Panc1 (cell line): ENCODE measurements around the gene TP53AIP1.

Source experiments
- SIN3A ChIP-seq: IDR thresholded peaks from 2 replicates; pipeline ENCODE4 v1.6.1; 2012; ENCODE audit warnings: low read depth, mild to moderate bottlenecking, low read length, moderate library complexity, borderline replicate concordance; ENCODE audit not compliant: insufficient read depth
- TF ChIP-seq, protein P1 (sequence below): fragments of 450-650 bp; IDR thresholded peaks from 2 replicates; pipeline ENCODE4 v1.5.1; 2017; ENCODE audit warnings: mild to moderate bottlenecking

- TF ChIP-seq, protein P1, sequence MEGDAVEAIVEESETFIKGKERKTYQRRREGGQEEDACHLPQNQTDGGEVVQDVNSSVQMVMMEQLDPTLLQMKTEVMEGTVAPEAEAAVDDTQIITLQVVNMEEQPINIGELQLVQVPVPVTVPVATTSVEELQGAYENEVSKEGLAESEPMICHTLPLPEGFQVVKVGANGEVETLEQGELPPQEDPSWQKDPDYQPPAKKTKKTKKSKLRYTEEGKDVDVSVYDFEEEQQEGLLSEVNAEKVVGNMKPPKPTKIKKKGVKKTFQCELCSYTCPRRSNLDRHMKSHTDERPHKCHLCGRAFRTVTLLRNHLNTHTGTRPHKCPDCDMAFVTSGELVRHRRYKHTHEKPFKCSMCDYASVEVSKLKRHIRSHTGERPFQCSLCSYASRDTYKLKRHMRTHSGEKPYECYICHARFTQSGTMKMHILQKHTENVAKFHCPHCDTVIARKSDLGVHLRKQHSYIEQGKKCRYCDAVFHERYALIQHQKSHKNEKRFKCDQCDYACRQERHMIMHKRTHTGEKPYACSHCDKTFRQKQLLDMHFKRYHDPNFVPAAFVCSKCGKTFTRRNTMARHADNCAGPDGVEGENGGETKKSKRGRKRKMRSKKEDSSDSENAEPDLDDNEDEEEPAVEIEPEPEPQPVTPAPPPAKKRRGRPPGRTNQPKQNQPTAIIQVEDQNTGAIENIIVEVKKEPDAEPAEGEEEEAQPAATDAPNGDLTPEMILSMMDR: no peak
- TF ChIP-seq SIN3A: no peak
Observed at GRCh38 chr11:128941110-128941509, 1.6 kb downstream of the TP53AIP1 start.
